Gastroesophageal sphincter (tissue), 3 donors: ENCODE measurements around the gene ZBTB7C.

Experiments
- EP300 ChIP-seq: sonication (generic); formaldehyde crosslinking; IDR thresholded peaks from one replicate; pipeline ENCODE4 v1.6.1; 2017; ENCODE audit warnings: antibody characterized with exemption, mild to moderate bottlenecking
- POLR2A ChIP-seq, 2 donors: fragments of 450-650 bp; IDR thresholded peaks; one replicate each; pipeline ENCODE4 v1.6.1; 2017; ENCODE audit warnings: antibody characterized with exemption in 2 of 2, mild to moderate bottlenecking in 2 of 2, moderate library complexity in 1 of 2
- POLR2AphosphoS5 ChIP-seq: sonication (generic); formaldehyde crosslinking; IDR thresholded peaks from one replicate; pipeline ENCODE4 v1.6.1; 2017; ENCODE audit warnings: antibody characterized with exemption
- TF ChIP-seq, protein P1 (sequence below), 4 experiments: fragments of 200-600 bp in 2 of 4; fragments of 450-650 bp in 2 of 4; sonication (generic) in 1 of 4; IDR thresholded peaks; one replicate each; pipeline ENCODE4 v1.5.1; 2017 to 2019; ENCODE audit warnings: antibody characterized with exemption in 4 of 4, mild to moderate bottlenecking in 2 of 4, moderate library complexity in 2 of 4

DNA sequence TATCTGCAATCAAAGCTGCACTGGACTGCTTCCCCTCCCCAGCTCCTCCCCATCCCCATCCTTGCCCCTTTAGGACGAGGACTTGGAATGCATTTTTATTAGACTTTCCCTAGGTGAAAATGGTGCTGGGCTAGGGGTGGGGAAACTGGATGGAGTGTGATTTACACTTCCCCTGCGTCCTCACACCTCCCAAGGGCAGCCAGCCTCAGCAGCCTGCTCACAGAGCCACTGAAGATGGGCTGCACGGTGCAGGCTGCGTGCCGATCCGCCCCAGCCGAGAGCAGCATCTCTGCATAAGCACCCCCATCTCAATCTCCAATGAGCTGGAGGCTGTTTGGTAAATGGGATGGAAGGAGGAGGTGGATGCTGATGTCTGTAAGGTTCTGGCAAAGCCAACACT, 87.6 kb downstream of the ZBTB7C start:
- TF ChIP-seq, protein P1, sequence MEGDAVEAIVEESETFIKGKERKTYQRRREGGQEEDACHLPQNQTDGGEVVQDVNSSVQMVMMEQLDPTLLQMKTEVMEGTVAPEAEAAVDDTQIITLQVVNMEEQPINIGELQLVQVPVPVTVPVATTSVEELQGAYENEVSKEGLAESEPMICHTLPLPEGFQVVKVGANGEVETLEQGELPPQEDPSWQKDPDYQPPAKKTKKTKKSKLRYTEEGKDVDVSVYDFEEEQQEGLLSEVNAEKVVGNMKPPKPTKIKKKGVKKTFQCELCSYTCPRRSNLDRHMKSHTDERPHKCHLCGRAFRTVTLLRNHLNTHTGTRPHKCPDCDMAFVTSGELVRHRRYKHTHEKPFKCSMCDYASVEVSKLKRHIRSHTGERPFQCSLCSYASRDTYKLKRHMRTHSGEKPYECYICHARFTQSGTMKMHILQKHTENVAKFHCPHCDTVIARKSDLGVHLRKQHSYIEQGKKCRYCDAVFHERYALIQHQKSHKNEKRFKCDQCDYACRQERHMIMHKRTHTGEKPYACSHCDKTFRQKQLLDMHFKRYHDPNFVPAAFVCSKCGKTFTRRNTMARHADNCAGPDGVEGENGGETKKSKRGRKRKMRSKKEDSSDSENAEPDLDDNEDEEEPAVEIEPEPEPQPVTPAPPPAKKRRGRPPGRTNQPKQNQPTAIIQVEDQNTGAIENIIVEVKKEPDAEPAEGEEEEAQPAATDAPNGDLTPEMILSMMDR (IDR thresholded peaks at IDR 0.05) = no peak
- TF ChIP-seq POLR2A (IDR thresholded peaks at IDR 0.05) (no peak), EP300 (no peak), POLR2AphosphoS5 (no peak)
